ENCODE measurements around the gene FFAR4.

The FFAR4 gene

DNA sequence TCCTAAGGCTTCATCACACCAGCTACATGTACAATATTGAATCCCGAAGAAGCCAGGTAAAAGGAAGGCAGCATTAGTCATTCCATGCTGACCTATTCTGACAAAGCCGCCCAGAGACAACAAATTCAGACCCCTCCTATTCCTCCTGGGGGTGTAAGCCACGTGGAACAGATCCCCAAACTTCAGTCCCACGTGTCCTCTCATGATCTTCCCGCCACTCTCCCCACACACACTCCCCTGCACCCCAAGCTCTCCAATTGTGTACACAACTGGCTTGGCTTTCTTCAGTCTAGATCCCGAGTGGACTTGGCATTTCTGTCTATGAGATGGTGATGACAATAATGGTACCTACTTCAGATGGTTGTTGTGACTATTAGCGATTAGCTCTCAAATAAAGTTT is 54.5 kb downstream of the FFAR4 start:
- H3K4me1 ChIP-seq (ENCODE audit: control insufficient read depth, insufficient read depth, low read length): no peaks in the 10 kb centered on the region
- H3K27ac ChIP-seq (ENCODE audit: low read length): no peak overlapping the region
- H3K27me3 ChIP-seq (ENCODE audit: control insufficient read depth in 1 of 2, insufficient read depth in 2 of 2, low read length in 2 of 2): no peaks in the 10 kb centered on the region
- H3K9me3 ChIP-seq (ENCODE audit: control insufficient read depth in 2 of 2, low read length in 2 of 2): no peaks in the 10 kb centered on the region
- H3K9ac ChIP-seq (ENCODE audit: low read length in 2 of 2): no peak overlapping the region
- H3K4me3 ChIP-seq (ENCODE audit: low read length in 2 of 2): no peak overlapping the region
- no peaks in the 10 kb centered on the region for H3K36me3 ChIP-seq (ENCODE audit: control insufficient read depth in 2 of 2, insufficient read depth in 2 of 2, low read length in 2 of 2)

DNA sequence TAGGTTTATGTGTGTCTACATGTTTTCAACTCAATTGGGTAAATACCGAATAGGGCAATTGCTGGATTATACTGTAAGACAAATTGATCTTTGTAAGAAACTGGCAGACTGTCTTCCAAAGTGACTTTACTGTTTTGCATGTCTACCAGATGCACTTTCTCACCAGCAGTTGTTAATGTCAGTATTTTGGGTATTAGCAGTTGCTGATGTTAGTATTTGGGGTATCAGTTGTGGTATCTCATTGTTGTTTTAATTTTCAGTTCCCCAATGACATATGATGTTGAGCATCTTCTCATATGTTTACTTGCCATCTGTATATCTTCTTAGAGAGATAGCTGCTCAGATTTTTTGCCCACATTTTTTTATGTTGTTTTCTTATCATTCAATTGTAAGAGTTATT is 56.5 kb downstream of the FFAR4 start:
- Histone ChIP-seq H3K9me3 (ENCODE audit: control insufficient read depth in 2 of 2, low read length in 2 of 2) (no peaks in the 10 kb centered on the region), H3K9ac (ENCODE audit: low read length in 2 of 2) (no peak overlapping the region), H3K4me1 (ENCODE audit: control insufficient read depth, insufficient read depth, low read length) (no peaks in the 10 kb centered on the region), H3K4me3 (ENCODE audit: low read length in 2 of 2) (no peak overlapping the region), H3K36me3 (ENCODE audit: control insufficient read depth in 2 of 2, insufficient read depth in 2 of 2, low read length in 2 of 2) (no peaks in the 10 kb centered on the region), H3K27ac (ENCODE audit: low read length) (no peak overlapping the region), H3K27me3 (ENCODE audit: control insufficient read depth in 1 of 2, insufficient read depth in 2 of 2, low read length in 2 of 2) (no peaks in the 10 kb centered on the region)

DNA sequence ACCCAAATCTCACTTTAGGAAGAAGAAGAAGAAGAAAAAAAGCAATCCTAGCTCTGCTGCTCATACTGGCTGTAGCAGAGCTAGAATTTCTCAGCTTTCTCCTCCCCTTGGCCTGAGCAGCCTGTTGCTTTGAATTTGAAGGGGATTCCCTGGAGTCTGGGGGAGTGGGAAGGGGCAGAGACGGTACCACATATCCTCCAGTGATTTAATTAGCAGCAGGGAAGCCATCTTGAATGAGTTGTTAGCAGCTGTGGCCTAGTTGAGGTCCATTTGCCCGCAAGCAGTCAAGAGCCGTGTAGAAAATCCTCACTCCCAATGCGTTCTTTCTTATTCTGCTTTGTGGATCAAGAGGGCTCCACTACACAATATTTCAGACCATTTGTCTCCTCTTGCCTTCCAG is 62.4 kb downstream of the FFAR4 start:
- Histone ChIP-seq H3K4me1 (ENCODE audit: control insufficient read depth, insufficient read depth, low read length) (no peaks in the 10 kb centered on the region), H3K4me3 (ENCODE audit: low read length in 2 of 2) (no peak overlapping the region), H3K9me3 (ENCODE audit: control insufficient read depth in 2 of 2, low read length in 2 of 2) (no peaks in the 10 kb centered on the region), H3K27ac (ENCODE audit: low read length) (no peak overlapping the region), H3K36me3 (ENCODE audit: control insufficient read depth in 2 of 2, insufficient read depth in 2 of 2, low read length in 2 of 2) (no peaks in the 10 kb centered on the region), H3K9ac (ENCODE audit: low read length in 2 of 2) (no peak overlapping the region), H3K27me3 (ENCODE audit: control insufficient read depth in 1 of 2, insufficient read depth in 2 of 2, low read length in 2 of 2) (no peaks in the 10 kb centered on the region)

DNA sequence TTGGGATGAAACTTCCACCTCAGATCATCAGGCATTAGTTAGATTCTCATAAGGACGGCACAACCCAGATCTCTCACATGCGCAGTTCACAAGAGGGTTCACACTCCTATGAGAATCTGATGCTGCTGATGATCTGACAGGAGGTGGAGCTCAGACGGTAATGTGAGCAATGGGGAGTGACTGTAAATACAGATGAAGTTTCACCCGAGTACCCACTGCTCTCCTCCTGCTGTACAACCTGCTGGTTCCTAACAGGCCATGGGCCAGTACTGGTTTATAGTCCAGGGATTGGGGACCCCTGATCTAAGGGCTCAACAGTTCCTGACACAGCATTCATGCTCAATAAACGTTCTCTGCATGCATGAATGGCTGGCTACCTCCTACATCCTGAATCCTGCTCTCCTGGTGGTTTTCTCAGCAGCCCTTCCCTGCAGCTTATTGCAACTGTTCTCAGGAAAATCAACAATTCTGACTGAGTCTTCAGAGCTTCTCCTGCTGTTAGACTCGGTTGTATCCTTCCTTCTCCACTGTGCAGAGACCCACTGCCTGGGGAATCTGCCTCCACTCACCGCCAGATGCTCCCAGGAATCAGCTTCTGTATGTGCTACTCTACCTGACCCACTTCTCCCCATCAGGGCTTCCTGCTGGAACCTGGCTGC is 63.3 kb downstream of the FFAR4 start:
- Histone ChIP-seq H3K4me3 (ENCODE audit: low read length in 2 of 2) (no peak overlapping the region), H3K4me1 (ENCODE audit: control insufficient read depth, insufficient read depth, low read length) (no peaks in the 10 kb centered on the region), H3K27me3 (ENCODE audit: control insufficient read depth in 1 of 2, insufficient read depth in 2 of 2, low read length in 2 of 2) (no peaks in the 10 kb centered on the region), H3K27ac (ENCODE audit: low read length) (no peak overlapping the region), H3K9ac (ENCODE audit: low read length in 2 of 2) (no peak overlapping the region), H3K36me3 (ENCODE audit: control insufficient read depth in 2 of 2, insufficient read depth in 2 of 2, low read length in 2 of 2) (no peaks in the 10 kb centered on the region), H3K9me3 (ENCODE audit: control insufficient read depth in 2 of 2, low read length in 2 of 2) (no peaks in the 10 kb centered on the region)

DNA sequence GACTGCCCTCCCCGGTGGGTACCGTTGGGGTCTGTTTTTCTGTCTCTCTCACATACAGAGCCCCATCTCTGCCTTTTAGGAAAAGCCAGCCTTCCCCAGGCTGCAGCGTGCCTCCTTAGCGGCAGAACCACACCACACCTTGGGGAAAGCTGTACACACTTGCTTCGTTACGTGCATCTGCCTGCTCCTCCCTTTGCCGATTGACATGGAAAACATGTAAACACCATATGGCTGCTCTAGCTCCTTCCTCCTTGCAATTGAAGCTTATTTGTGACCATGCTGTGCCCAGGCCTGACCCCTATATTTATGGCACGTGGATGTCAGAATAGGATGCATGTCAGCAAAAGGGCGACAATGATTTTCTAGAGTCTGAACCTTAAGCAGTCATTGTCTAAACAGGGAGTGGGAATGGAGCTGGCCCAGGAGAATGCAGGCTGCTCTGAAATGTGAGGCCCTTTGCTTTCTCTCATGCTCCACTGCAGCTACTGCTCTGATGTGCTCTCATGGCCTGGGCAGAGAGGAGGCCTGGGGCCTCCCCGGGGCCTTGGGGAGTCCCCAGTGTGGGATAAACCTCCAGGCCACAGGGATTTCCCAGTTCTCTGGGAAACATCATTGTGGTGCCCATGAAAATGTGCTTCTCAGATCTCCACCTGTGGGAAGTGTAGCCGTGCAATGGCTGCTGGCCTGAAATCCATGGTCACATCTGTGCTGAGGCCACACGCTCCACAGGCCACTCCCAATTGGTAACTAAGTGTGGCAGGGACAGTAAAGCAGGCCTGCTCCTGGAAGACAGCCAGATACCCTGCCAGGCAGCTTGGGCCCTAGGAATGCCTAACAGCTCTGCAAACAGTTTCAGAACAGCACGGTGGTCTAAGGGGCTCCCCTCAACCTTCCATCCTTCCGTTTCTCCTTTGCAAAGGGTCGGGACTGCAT is 64.4 kb downstream of the FFAR4 start:
- H3K36me3 ChIP-seq (ENCODE audit: control insufficient read depth in 2 of 2, insufficient read depth in 2 of 2, low read length in 2 of 2): no peaks in the 10 kb centered on the region

More for the DNA sequence above, 64.4 kb downstream of the FFAR4 start:
- no peak overlapping the region for H3K9ac ChIP-seq (ENCODE audit: low read length in 2 of 2)
- no peaks in the 10 kb centered on the region for H3K4me1 ChIP-seq (ENCODE audit: control insufficient read depth, insufficient read depth, low read length)
- no peak overlapping the region for H3K27ac ChIP-seq (ENCODE audit: low read length)
- no peak overlapping the region for H3K4me3 ChIP-seq (ENCODE audit: low read length in 2 of 2)
- no peaks in the 10 kb centered on the region for H3K9me3 ChIP-seq (ENCODE audit: control insufficient read depth in 2 of 2, low read length in 2 of 2)
- H3K27me3 ChIP-seq (ENCODE audit: control insufficient read depth in 1 of 2, insufficient read depth in 2 of 2, low read length in 2 of 2): no peaks in the 10 kb centered on the region

Data from stomach smooth muscle (tissue), 2 donors.